Upper lobe of left lung (tissue), 6 donors: Measurements from ENCODE around the gene MAPK14. TPM values are rescaled to one million over a fixed set of nuclear protein-coding genes. Genes with fewer than 3 reads are reported as not detected.
"Not testable (repeated sequence)": the region's sequence is repeated elsewhere in the genome, so short reads cannot be mapped to it uniquely, and the experiment has no call there.

ENCODE experiments used
- ATAC-seq, 2 donors: fragments of 200-7000 bp; cut with Tn5 transposase; one replicate each; pipeline ENCODE4 v1.9.1; 2022; ENCODE audit warnings: mild to moderate bottlenecking in 2 of 2, moderate library complexity in 2 of 2; ENCODE audit not compliant: low FRiP score in 2 of 2
- DNase-seq, 2 donors: peaks; one replicate each; pipeline ENCODE4 v3.0.0-alpha.2; 2019 to 2020
- H3K27ac ChIP-seq, 4 donors: fragments of 200-600 bp; sonication (generic); one replicate each; pipeline ENCODE4 v1.5.1; 2016 to 2019
- H3K27me3 ChIP-seq, 4 donors: fragments of 200-600 bp; sonication (generic); one replicate each; pipeline ENCODE4 v1.5.1; 2017 to 2019
- H3K36me3 ChIP-seq, 4 donors: fragments of 200-600 bp; sonication (generic); one replicate each; pipeline ENCODE4 v1.5.1; 2016 to 2019
- H3K4me1 ChIP-seq, 4 donors: fragments of 200-600 bp; sonication (generic); one replicate each; pipeline ENCODE4 v1.5.1; 2018 to 2019
- H3K4me3 ChIP-seq, 4 donors: fragments of 200-600 bp; sonication (generic); one replicate each; pipeline ENCODE4 v1.5.1; 2017 to 2019; ENCODE audit warnings: mild to moderate bottlenecking in 2 of 4, moderate library complexity in 1 of 4
- H3K9me3 ChIP-seq, 4 donors: fragments of 200-600 bp; sonication (generic); one replicate each; pipeline ENCODE4 v1.5.1; 2018 to 2019
- EP300 ChIP-seq, 4 donors: sonication (generic); formaldehyde crosslinking; IDR thresholded peaks; one replicate each; pipeline ENCODE4 v1.5.1; 2017; ENCODE audit warnings: antibody characterized with exemption in 4 of 4, control low read depth in 2 of 4
- POLR2A ChIP-seq, 4 donors: fragments of 450-650 bp; IDR thresholded peaks; one replicate each; pipeline ENCODE4 v1.5.1; 2016 to 2017; ENCODE audit warnings: antibody characterized with exemption in 4 of 4, mild to moderate bottlenecking in 2 of 4
- POLR2AphosphoS5 ChIP-seq, 2 donors: sonication (generic); formaldehyde crosslinking; IDR thresholded peaks; one replicate each; pipeline ENCODE4 v1.5.1; 2017; ENCODE audit warnings: antibody characterized with exemption in 2 of 2
- WGBS, 2 donors: methylation state at CpG; one replicate each; pipeline ENCODE4 v1.1.5; 2017 to 2018; 5-methylcytosine and 5-hydroxymethylcytosine counted together
- total RNA-seq, 6 donors: library from RNA; depleted of rRNA in 4 of 6; stranded (reverse); fragments of >200 nt in 4 of 6; gene quantifications; one replicate each; pipeline versions ENCODE4 v1.1.0 to v1.2.1, GENCODE V29; 2016 to 2021
- TF ChIP-seq, protein P1 (sequence below), 6 experiments: fragments of 450-650 bp in 4 of 6; fragments of 200-600 bp in 2 of 6; sonication (generic) in 2 of 6; IDR thresholded peaks; one replicate each; pipeline ENCODE4 v1.5.1; 2016 to 2019; ENCODE audit warnings: antibody characterized with exemption in 6 of 6
- donor health status: DM: no; HTN: no; CAD: no; lungs with moderate emphysema.
- donor health status: DM: no; HTN: yes; CAD: no; lungs with severe emphysema.

The MAPK14 gene
- total RNA-seq, 6 donors from 2014 or later, result 39.8 to 96.3 (median 70.8) TPM

DNA sequence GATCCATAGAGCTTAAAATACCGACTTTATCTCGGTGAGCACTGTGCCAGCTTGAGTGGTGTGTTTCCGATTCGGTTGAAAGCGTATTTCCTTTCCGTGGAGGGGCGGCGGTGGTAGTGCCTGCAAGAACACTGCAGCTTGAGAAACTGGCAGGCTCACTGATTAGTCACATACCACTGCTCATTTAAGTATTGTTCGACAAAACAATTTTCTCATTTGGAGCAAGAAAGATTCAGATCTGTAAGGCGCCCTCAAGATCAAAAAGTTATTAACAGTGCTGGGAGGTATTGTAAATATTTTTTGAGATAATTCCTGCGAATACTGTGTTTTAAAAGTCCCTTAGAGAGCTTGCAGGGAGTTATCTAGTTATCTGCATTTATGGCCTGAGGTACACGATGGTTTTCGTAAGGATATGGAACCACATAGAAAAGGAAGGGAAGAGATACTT lies 1.3 kb downstream of the MAPK14 start:
- Histone ChIP-seq H3K27ac (peak overlapping the region; percentile 87 to 100 (median 97)), H3K27me3 (peaks cover 0 to 5% (median 0%) of the 10 kb centered on the region in 4 donors), H3K4me3 (peak overlapping the region; percentile 28 to 100 (median 99)), H3K4me1 (peaks cover 38 to 49% (median 41%) of the 10 kb centered on the region in 4 donors), H3K36me3 (no peaks in the 10 kb centered on the region), H3K9me3 (no peaks in the 10 kb centered on the region)
- ATAC-seq, result peak; percentile 59 to 77
- peak in 1 of 2 donors; percentile 89 for DNase-seq
- peak in 2 of 4 donors; percentile 29 to 54 for TF ChIP-seq POLR2A (IDR thresholded peaks at IDR 0.05)
- TF ChIP-seq POLR2AphosphoS5 (IDR thresholded peaks at IDR 0.05), result peak; percentile 25 to 71
- TF ChIP-seq, protein P1, sequence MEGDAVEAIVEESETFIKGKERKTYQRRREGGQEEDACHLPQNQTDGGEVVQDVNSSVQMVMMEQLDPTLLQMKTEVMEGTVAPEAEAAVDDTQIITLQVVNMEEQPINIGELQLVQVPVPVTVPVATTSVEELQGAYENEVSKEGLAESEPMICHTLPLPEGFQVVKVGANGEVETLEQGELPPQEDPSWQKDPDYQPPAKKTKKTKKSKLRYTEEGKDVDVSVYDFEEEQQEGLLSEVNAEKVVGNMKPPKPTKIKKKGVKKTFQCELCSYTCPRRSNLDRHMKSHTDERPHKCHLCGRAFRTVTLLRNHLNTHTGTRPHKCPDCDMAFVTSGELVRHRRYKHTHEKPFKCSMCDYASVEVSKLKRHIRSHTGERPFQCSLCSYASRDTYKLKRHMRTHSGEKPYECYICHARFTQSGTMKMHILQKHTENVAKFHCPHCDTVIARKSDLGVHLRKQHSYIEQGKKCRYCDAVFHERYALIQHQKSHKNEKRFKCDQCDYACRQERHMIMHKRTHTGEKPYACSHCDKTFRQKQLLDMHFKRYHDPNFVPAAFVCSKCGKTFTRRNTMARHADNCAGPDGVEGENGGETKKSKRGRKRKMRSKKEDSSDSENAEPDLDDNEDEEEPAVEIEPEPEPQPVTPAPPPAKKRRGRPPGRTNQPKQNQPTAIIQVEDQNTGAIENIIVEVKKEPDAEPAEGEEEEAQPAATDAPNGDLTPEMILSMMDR (IDR thresholded peaks at IDR 0.05), result no peak
- 0 to 1% methylated on average over 13 of the region's 13 CpGs for WGBS, 2 donors

DNA sequence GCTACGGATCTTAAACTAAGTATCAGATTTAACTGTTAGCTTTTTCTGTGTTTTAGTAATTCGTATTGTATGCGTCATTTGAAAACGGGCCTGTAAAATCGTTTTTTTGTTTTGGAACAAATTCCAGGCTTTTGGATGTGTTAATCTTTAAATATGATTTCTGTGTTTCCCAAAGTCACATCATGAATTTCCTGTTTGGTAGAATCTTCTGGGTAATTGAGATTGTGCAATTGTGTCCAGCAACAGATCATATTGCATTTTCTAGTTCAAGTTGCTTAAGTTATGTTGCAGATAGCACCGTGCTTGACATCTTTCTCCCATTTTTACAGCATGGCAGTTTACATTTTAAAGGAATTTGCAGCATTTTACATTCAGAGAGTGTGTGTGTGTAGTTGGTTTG lies 1.9 kb downstream of the MAPK14 start:
- no peaks in the 10 kb centered on the region for H3K9me3 ChIP-seq
- WGBS, 2 donors, result 2% methylated on average over 6 of the region's 6 CpGs
- peak overlapping the region; percentile 28 to 100 (median 99) for H3K4me3 ChIP-seq
- peaks cover 0 to under 1% (median 0%) of the 10 kb centered on the region in 4 donors for H3K27me3 ChIP-seq
- ATAC-seq (peak in 1 of 2 donors; percentile 35), DNase-seq (no peak)
- peaks cover 43 to 51% (median 44%) of the 10 kb centered on the region in 4 donors for H3K4me1 ChIP-seq
- H3K36me3 ChIP-seq, result no peaks in the 10 kb centered on the region
- H3K27ac ChIP-seq, result peak overlapping the region; percentile 87 to 100 (median 97)
- TF ChIP-seq POLR2A (IDR thresholded peaks at IDR 0.05) (peak in 1 of 4 donors; percentile 8), EP300 (IDR thresholded peaks at IDR 0.05) (peak in 1 of 4 donors; percentile 38), POLR2AphosphoS5 (IDR thresholded peaks at IDR 0.05) (peak in 1 of 2 donors; percentile 66)
- TF ChIP-seq, protein P1 (IDR thresholded peaks at IDR 0.05), result no peak

DNA sequence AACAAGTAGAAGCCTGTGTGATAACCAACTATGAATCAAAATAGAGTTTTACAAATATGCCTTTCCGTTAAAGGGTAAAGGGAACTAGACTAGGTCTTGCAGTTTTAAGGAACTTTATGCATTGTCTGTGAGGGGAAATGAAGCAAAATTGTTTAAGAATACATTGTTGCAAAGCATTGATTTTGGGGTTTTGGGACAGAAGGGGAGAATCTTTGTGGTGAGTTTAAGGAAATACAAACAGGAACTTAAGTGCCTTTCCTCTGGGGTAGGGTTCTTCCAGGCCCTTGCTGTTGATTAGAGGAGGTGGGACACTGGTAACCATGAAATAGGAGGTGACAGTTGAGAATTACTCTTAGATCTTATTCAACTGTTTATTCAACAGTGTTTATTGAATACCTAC lies 4.7 kb downstream of the MAPK14 start:
- Histone ChIP-seq H3K4me3 (no peak overlapping the region), H3K9me3 (no peaks in the 10 kb centered on the region), H3K27me3 (no peaks in the 10 kb centered on the region), H3K27ac (peak overlapping the region in 3 of 4 donors; percentile 25 to 100 (median 43)), H3K36me3 (no peaks in the 10 kb centered on the region), H3K4me1 (peaks cover 60 to 69% (median 64%) of the 10 kb centered on the region in 4 donors)
- DNase-seq, result no peak
- 48 to 65% methylated on average over 1 of the region's 1 CpG for WGBS, 2 donors
- ATAC-seq, result no peak
- no peak for TF ChIP-seq POLR2AphosphoS5 (IDR thresholded peaks at IDR 0.05)
- TF ChIP-seq EP300 (IDR thresholded peaks at IDR 0.05), result no peak
- TF ChIP-seq POLR2A (IDR thresholded peaks at IDR 0.05), result no peak
- TF ChIP-seq, protein P1 (IDR thresholded peaks at IDR 0.05), result no peak

DNA sequence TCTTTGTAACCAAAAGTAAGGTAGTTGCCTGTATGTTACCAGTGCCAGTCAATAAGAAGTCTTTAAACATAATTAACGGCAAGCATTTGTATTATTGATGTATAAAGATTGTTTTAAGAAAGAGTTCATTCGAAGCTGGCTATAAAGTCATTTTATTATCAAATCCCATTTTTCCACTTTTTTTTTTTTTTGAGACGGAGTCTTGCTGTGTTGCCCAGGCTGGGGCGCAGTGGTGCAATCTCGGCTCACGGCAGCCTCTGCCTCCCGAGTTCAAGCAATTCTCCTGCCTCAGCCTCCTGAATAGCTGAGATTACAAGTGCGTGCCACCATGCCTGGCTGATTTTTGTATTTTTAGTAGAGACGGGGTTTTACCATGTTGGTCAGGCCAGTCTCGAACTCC lies 5.5 kb downstream of the MAPK14 start:
- 90 to 91% methylated on average over 10 of the region's 10 CpGs for WGBS, 2 donors
- ATAC-seq, H3K4me3 ChIP-seq, H3K9me3 ChIP-seq, H3K27me3 ChIP-seq, DNase-seq, H3K36me3 ChIP-seq: not testable (repeated sequence)
- Histone ChIP-seq H3K27ac (peak overlapping the region in 2 of 4 donors; percentile 53 to 100), H3K4me1 (peaks cover 68 to 77% (median 72%) of the 10 kb centered on the region in 4 donors)

DNA sequence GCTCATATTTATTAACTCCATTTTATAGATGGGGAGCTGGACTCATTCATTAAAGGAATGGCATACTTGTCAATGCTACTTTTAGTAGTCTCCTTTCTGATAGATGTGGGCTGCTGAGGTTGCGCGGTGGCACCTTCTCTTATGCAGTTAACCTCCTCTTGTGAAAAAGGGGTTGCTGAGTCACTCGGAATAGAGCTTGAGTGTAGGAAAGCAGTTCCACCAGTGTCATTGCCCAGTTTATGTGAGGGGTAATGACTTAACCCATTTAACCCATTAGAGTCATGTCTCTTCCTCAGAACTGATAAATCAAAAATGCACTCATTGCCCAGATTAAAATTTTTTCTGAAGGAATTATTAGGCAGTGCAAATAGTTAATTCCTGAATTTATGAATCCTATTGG lies 6.3 kb downstream of the MAPK14 start:
- Histone ChIP-seq H3K4me1 (peaks cover 75 to 85% (median 79%) of the 10 kb centered on the region in 4 donors), H3K9me3 (no peaks in the 10 kb centered on the region), H3K36me3 (no peaks in the 10 kb centered on the region), H3K4me3 (no peak overlapping the region), H3K27ac (peak overlapping the region in 2 of 4 donors; percentile 53 to 100), H3K27me3 (no peaks in the 10 kb centered on the region)
- no peak for ATAC-seq
- DNase-seq, result peak in 1 of 2 donors; percentile 57
- 58 to 65% methylated on average over 3 of the region's 3 CpGs for WGBS, 2 donors
- no peak for TF ChIP-seq POLR2A (IDR thresholded peaks at IDR 0.05)
- TF ChIP-seq EP300 (IDR thresholded peaks at IDR 0.05), result no peak
- no peak for TF ChIP-seq POLR2AphosphoS5 (IDR thresholded peaks at IDR 0.05)
- TF ChIP-seq, protein P1 (IDR thresholded peaks at IDR 0.05), result no peak
